HG03439 (cell line): ENCODE results near the gene TTC36.
"Not testable (repeated sequence)": the region's sequence is repeated elsewhere in the genome, so short reads cannot be mapped to it uniquely, and the experiment has no call there.

ENCODE experiments used
- ATAC-seq: cut with Tn5 transposase; IDR thresholded peaks from one replicate; pipeline ENCODE4 v1.9.1; 2021; ENCODE audit warnings: mild to moderate bottlenecking, moderate library complexity; ENCODE audit not compliant: unreplicated experiment

TTC36 gene, protein sequence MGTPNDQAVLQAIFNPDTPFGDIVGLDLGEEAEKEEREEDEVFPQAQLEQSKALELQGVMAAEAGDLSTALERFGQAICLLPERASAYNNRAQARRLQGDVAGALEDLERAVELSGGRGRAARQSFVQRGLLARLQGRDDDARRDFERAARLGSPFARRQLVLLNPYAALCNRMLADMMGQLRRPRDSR

DNA sequence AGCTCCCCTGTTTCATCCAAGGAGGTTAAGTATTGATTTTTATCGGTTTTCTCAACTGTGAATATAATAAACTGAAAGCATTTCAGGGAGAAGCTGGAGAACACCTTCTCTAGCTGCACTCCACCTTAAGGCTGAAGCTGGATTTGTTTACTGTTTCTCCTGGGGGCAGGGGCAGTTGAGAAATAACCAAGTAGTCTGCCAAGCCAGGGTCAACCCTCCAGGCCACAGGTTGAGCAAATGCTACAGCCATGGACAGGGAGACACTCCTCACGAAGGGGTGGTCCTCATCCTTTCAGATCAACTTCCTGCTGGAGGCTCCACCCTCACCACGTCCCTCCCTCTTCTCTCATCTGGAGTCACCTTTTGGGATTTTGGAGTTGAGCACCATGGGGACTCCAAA is at the start of gene TTC36:
TSS of gene TTC36 (plus strand) at position 366 of the 400 bp plus-strand sequence. CDS start at position 387, 21 bp downstream.
- no peak for ATAC-seq

DNA sequence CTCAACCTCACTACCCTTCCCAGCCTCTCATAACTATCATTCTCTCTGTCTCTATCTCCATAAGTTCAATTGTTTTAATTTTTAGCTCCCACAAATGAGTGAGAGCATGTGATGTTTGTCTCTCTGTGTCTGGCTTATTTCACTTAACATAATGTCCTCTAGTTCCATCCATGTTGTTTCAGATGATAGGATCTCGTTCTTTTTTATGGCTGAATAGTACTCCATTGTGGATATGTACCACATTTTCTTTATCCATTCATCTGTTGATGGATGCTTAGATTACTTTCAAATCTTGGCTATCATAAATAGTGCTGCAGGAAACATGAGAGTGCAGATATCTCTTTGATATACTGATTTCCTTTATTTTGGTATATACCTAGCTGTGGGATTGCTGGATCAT is 46.0 kb upstream of the TTC36 start:
- ATAC-seq = not testable (repeated sequence)

DNA sequence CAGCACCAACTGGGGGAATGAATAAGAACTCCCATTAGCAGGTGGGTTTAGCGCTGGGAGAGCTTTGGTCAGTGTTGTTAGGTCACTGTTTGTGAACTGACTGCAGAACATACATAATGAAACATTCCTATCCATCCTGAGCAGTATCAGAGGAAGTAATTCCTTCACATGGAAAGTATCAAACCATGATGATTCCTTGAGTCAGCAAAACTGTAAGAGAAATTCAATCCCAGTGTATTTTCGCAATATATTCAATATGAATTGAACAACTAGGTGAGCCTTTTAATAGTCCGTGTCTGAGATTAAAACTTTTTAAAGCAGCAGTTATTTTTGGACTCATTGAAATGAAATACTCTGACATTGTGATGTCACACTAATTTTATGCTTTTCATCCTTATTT is 42.9 kb upstream of the TTC36 start:
- no peak for ATAC-seq

DNA sequence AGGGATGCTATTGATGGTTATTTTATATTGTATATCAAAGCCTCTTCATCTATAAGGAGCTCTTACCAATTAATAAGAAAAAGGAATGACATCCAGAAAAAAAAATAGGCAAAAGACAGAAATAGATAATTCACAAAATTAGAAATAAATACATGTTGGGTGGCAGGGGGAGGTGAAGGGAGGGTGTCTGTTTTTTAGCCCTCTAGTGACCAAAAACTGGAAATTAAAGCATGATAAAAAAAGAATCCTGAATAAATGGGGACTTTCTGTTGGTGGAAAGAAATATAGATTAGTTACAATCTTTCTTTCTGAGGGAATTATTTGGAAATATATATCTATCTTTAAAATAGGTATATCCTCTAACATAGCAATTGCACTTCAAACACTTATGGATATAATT is 42.0 kb upstream of the TTC36 start:
- ATAC-seq = no peak

DNA sequence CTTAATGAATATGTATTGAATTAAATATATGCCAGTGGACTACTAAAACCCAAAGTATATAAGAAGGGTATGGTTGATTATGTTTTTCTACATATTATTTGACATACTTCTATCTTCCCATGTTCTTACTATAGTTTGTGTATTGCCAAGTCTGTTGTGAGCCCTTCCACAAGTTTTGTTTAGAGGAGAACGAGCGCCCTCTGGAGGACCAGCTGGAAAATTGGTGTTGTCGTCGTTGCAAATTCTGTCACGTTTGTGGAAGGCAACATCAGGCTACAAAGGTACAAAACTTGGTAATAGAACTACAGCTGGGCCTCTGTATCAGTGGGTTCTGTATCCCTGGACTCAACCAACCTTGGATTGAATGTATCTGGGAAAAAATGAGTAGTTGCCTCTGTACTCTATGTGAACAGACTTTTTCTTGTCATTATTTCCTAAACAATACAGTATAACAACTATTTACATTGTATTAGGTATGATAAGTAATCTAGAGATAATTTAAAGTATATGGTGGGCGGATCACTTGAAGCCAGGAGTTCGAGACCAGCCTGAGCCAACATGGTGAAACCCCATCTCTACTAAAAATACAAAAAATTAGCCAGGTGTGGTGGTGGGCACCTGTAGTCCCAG is 38.7 kb upstream of the TTC36 start:
- ATAC-seq = no peak

DNA sequence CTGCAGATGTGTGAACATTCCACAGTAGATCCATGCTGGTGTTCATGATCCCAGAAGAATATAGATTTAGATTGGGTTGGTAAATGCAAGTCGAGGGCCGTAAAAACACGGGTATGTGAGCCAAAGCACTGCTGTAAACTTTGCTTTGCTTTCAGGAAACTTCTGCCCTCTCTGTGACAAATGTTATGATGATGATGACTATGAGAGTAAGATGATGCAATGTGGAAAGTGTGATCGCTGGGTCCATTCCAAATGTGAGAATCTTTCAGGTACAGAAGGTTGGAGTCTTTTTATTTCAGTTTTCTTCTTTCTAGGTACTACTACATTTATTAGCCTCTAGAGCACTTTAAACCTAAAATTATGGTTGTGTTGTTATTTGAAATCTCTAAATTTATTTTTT is 36.2 kb upstream of the TTC36 start:
- ATAC-seq = no peak

DNA sequence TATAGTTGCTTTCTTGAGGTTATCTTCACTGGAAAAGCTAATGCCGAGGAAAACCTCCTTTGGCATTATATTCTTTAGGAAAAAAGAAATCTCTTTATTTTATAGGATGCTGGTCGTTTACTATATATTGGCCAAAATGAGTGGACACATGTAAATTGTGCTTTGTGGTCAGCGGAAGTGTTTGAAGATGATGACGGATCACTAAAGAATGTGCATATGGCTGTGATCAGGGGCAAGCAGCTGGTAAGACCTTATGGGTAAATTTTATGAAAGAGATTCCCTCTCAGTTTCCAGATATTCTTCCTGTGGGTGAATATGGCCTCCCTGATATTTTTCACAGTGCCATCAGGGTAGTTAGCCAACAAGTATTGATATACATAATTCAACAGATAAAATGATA is 29.4 kb upstream of the TTC36 start:
- no peak for ATAC-seq

DNA sequence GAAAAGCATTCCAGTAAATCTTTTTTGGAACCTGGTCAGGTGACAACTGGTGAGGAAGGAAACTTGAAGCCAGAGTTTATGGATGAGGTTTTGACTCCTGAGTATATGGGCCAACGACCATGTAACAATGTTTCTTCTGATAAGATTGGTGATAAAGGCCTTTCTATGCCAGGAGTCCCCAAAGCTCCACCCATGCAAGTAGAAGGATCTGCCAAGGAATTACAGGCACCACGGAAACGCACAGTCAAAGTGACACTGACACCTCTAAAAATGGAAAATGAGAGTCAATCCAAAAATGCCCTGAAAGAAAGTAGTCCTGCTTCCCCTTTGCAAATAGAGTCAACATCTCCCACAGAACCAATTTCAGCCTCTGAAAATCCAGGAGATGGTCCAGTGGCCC is 24.1 kb upstream of the TTC36 start:
- no peak for ATAC-seq

DNA sequence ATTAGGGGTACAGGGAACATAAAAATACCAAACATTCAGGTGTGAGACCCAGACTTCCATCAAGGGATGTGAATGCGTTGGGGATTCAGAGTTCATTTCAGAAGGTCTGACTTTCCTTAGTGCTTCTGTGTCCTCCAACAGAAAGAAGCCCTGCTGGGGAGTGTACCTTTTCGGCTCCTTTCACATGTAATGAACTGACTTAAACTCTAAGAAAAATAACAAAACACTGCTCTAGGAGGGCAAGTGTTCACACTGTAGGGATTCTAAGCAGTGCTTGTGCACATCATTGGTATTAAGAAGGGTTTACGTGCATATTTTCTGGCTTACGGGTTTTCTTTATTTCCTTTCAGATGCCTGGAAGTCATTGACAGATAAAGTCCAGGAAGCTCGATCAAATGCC is 15.7 kb upstream of the TTC36 start:
- no peak for ATAC-seq

DNA sequence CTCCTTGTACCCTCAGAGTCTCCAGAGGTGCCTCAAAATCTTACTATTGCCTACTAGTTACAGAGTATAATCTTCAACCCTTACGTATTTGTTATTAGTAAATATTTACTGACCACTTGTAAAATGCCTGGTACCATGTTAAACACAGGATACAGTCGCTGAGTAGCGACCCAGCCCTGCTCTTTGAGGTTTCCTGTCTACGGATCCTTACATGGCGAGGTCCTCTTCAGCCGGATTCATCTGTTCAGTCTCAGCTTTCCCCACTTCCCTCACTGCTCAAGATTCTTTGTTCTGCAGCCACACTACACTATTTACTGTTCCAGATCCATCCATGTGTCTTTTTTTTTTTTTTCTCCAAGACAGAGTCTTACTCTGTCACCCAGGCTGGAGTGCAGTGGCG is 13.2 kb upstream of the TTC36 start:
- no peak for ATAC-seq

DNA sequence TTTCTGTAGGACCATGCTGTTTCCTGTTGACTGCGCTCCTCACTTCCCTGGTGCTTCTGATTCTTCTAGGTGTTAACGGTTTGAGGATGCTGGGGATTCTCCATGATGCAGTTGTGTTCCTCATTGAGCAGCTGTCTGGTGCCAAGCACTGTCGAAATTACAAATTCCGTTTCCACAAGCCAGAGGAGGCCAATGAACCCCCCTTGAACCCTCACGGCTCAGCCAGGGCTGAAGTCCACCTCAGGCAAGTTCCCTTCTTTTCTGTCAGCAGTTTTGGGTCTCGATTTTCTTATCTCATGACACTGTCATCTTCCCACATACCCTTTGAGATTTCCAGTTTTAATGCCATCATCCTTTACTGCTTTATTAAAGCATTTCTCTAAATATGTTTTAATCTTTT is 7.7 kb upstream of the TTC36 start:
- ATAC-seq = no peak

DNA sequence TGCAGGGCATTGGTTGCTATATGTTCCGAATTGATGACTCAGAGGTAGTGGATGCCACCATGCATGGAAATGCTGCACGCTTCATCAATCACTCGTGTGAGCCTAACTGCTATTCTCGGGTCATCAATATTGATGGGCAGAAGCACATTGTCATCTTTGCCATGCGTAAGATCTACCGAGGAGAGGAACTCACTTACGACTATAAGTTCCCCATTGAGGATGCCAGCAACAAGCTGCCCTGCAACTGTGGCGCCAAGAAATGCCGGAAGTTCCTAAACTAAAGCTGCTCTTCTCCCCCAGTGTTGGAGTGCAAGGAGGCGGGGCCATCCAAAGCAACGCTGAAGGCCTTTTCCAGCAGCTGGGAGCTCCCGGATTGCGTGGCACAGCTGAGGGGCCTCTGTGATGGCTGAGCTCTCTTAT is 5.4 kb upstream of the TTC36 start:
- peak; percentile 55 for ATAC-seq

DNA sequence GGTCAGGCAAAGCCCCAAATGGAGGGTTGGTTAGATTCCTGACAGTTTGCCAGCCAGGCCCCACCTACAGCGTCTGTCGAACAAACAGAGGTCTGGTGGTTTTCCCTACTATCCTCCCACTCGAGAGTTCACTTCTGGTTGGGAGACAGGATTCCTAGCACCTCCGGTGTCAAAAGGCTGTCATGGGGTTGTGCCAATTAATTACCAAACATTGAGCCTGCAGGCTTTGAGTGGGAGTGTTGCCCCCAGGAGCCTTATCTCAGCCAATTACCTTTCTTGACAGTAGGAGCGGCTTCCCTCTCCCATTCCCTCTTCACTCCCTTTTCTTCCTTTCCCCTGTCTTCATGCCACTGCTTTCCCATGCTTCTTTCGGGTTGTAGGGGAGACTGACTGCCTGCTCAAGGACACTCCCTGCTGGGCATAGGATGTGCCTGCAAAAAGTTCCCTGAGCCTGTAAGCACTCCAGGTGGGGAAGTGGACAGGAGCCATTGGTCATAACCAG is 4.7 kb upstream of the TTC36 start:
- ATAC-seq = no peak

DNA sequence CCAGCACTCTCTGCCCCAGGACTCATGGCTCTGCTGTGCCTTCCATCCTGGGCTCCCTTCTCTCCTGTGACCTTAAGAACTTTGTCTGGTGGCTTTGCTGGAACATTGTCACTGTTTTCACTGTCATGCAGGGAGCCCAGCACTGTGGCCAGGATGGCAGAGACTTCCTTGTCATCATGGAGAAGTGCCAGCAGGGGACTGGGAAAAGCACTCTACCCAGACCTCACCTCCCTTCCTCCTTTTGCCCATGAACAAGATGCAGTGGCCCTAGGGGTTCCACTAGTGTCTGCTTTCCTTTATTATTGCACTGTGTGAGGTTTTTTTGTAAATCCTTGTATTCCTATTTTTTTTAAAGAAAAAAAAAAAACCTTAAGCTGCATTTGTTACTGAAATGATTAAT is 2.9 kb upstream of the TTC36 start:
- no peak for ATAC-seq

DNA sequence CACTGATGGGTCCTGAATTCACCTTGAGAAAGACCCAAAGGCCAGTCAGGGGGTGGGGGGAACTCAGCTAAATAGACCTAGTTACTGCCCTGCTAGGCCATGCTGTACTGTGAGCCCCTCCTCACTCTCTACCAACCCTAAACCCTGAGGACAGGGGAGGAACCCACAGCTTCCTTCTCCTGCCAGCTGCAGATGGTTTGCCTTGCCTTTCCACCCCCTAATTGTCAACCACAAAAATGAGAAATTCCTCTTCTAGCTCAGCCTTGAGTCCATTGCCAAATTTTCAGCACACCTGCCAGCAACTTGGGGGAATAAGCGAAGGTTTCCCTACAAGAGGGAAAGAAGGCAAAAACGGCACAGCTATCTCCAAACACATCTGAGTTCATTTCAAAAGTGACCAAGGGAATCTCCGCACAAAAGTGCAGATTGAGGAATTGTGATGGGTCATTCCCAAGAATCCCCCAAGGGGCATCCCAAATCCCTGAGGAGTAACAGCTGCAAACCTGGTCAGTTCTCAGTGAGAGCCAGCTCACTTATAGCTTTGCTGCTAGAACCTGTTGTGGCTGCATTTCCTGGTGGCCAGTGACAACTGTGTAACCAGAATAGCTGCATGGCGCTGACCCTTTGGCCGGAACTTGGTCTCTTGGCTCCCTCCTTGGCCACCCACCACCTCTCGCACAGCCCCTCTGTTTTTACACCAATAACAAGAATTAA is 2.4 kb upstream of the TTC36 start:
- no peak for ATAC-seq

DNA sequence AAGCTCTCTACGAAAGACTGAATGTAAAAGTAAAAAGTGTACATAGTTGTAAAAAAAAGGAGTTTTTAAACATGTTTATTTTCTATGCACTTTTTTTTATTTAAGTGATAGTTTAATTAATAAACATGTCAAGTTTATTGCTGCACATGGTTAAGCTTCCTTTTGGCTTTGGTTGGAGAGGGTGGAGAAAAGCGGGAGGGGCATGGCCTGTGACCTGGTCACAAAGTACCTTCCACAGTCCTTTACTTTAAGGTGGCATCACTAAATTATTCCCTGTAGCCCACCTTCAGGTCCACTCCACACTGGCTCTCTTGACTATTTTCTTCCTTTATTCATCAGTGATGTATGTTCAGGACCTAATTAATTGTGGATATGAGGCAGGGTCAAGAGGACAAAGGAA is 586 bp upstream of the TTC36 start:
- no peak for ATAC-seq

DNA sequence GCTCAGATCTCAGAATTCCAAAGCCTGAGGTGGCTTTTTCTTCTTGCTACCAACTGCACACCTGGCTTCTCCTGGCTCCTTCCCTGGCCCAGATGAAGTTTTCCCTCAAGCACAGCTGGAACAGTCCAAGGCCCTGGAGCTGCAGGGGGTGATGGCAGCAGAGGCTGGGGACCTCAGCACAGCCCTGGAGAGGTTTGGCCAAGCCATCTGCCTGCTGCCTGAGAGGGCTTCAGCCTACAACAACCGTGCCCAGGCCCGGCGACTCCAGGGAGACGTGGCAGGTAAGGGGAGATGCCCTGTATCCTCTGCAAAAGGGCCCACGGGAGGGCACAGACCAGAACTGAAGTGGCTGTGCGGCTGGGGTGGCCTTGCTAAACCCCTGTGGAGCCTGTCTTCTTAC is 1.2 kb downstream of the TTC36 start:
- ATAC-seq = no peak

DNA sequence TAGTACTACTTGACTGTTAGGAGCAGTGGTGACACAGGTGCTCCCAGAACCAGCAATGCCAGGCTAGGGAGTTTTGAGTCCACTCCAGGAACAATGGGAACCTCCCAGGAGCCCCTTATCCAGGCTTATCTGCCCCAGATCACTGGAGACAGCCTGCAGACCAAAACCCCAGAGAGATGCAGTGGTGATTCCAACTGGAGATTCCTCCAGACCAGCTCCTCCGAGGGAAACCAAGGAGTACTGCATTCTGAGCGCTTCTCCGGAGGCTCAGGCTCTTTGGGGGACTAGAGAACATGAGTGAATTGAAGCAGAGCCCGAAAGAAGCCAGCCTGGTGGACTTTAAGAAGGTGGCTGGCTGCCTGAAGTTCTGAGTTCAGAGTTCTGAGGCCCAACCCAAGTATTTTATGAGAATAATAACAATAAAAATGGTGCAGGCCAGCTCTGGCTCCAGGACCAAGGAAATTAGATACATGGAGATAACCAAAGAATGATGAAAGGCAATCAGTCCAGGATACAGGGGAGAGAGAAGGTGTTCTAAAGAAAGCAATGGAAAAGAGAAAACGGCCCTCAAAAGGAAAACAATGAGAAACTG is 2.4 kb downstream of the TTC36 start:
- no peak for ATAC-seq

DNA sequence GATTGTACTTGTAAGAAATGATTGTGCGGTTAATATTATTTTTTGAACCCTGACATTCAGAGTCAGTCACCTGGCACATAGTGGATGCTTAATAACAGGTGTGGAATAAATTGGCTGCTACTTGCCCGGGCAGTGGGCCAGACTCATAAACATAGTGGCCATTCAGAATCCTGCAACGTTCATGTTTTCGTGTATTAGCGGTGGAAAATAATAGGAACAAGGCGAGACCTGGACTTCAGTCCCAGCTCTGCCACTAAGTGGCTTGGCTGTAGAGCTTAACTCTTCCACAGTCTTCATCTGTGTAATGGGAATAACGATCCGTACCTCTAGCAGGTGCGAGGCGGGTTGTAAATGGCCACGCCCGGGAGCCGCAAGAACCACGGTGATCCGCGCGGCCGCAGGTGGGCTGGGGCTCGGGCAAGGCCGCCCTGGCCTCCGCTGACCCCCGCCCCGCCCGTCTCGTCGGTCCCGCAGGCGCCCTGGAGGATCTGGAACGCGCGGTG is 3.0 kb downstream of the TTC36 start:
- ATAC-seq = peak; percentile 9

DNA sequence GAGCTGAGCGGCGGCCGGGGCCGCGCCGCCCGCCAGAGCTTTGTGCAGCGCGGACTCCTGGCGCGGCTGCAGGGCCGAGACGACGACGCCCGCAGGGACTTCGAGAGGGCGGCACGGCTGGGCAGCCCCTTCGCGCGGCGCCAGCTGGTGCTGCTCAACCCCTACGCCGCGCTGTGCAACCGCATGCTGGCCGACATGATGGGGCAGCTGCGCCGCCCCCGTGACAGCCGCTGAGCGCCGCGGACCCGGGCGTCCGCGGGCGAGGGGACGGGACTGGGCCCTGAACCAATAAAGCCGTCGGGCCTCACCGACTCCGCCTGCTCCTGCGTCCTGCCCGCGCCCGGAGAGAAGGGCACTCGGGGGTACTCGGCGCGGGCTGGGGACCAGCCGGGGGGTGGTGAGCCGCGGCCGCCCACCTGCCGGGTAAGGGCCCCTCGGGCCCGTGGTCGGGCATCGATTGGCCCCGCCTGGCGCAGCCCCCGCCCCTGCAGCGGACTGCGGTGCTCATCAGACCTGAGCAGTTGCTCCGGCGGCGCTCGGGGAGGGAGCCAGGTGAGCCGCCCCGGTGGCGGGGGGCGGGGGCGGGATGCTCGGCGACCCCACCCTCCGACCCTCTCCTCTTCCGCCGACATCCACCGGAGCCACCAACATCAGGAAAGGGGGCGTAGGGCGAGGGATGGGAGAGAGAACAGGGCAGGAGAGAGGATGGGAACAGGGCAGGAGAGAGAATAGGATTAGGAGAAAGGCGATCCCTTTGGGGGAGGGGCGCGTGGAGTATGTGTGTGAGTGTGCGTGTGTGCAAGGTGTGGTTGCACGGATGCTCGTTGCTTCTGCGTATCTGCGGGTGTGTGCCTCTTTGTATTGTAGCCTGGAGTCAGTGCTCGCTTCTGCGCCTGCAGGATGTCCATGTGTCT is 3.7 kb downstream of the TTC36 start, which contains the start of gene TMEM25:
TSS of gene TMEM25 (plus strand) at position 510 of the 914 bp plus-strand sequence. CDS start 610 bp downstream, outside the sequence.
- ATAC-seq = peak; percentile 58
